Measurements from ENCODE around the gene CYTL1.

Gene CYTL1

GRCh38 chr4:4981427-4981826 lies 37.8 kb downstream of the CYTL1 start:
- TF ChIP-seq EZH2phosphoT487 (IDR thresholded peaks at IDR 0.05; ENCODE audit: low read depth) (no peak), CTCF (IDR thresholded peaks at IDR 0.05; ENCODE audit: low read depth, low read length) (no peak)
- Histone ChIP-seq H3K9me3 (ENCODE audit: insufficient read depth, low read length) (no peaks in the 10 kb centered on the region), H3K4me1 (ENCODE audit: low read length) (no peaks in the 10 kb centered on the region), H3K27ac (ENCODE audit: low read length) (no peak overlapping the region), H3K9ac (ENCODE audit: low read length) (no peak overlapping the region), H3K36me3 (replicated peaks; ENCODE audit: low read depth, low read length) (no peaks in the 10 kb centered on the region), H2AFZ (ENCODE audit: low read depth, low read length) (no peak overlapping the region), H3K4me2 (ENCODE audit: low read length) (no peak overlapping the region), H4K20me1 (ENCODE audit: insufficient read depth, low read length) (no peaks in the 10 kb centered on the region), H3K4me3 (ENCODE audit: low read length) (no peak overlapping the region), H3K79me2 (ENCODE audit: low read length) (no peaks in the 10 kb centered on the region), H3K27me3 (ENCODE audit: low read depth, low read length) (0 out of 2 replicates have a peak, but pooled peaks cover 5% of the 10 kb centered on the region)

GRCh38 chr4:4980621-4981230 lies 38.5 kb downstream of the CYTL1 start:
- Histone ChIP-seq H3K4me2 (ENCODE audit: low read length) (no peak overlapping the region), H4K20me1 (ENCODE audit: insufficient read depth, low read length) (no peaks in the 10 kb centered on the region), H3K4me3 (ENCODE audit: low read length) (no peak overlapping the region), H3K36me3 (replicated peaks; ENCODE audit: low read depth, low read length) (no peaks in the 10 kb centered on the region), H3K9me3 (ENCODE audit: insufficient read depth, low read length) (no peaks in the 10 kb centered on the region), H2AFZ (ENCODE audit: low read depth, low read length) (no peak overlapping the region), H3K79me2 (ENCODE audit: low read length) (no peaks in the 10 kb centered on the region), H3K9ac (ENCODE audit: low read length) (no peak overlapping the region), H3K27ac (ENCODE audit: low read length) (no peak overlapping the region), H3K4me1 (ENCODE audit: low read length) (no peaks in the 10 kb centered on the region), H3K27me3 (ENCODE audit: low read depth, low read length) (0 out of 2 replicates have a peak, but pooled peaks cover 5% of the 10 kb centered on the region)
- TF ChIP-seq EZH2phosphoT487 (IDR thresholded peaks at IDR 0.05; ENCODE audit: low read depth) (no peak), CTCF (IDR thresholded peaks at IDR 0.05; ENCODE audit: low read depth, low read length) (no peak)

- no peak for TF ChIP-seq EZH2phosphoT487 (IDR thresholded peaks at IDR 0.05; ENCODE audit: low read depth)
- no peak for TF ChIP-seq CTCF (IDR thresholded peaks at IDR 0.05; ENCODE audit: low read depth, low read length)
- Histone ChIP-seq H2AFZ (ENCODE audit: low read depth, low read length) (no peak overlapping the region), H4K20me1 (ENCODE audit: insufficient read depth, low read length) (no peaks in the 10 kb centered on the region), H3K79me2 (ENCODE audit: low read length) (no peaks in the 10 kb centered on the region), H3K4me1 (ENCODE audit: low read length) (no peaks in the 10 kb centered on the region), H3K9me3 (ENCODE audit: insufficient read depth, low read length) (0 out of 2 replicates have a peak, but pooled peaks cover 4% of the 10 kb centered on the region), H3K27ac (ENCODE audit: low read length) (no peak overlapping the region), H3K9ac (ENCODE audit: low read length) (no peak overlapping the region), H3K4me2 (ENCODE audit: low read length) (no peak overlapping the region), H3K27me3 (ENCODE audit: low read depth, low read length) (0 out of 2 replicates have a peak, but pooled peaks cover 5% of the 10 kb centered on the region), H3K36me3 (replicated peaks; ENCODE audit: low read depth, low read length) (no peaks in the 10 kb centered on the region), H3K4me3 (ENCODE audit: low read length) (no peak overlapping the region)
Observed at GRCh38 chr4:4979971-4980370, 39.3 kb downstream of the CYTL1 start.

GRCh38 chr4:4974727-4975126 lies 44.5 kb downstream of the CYTL1 start:
- Histone ChIP-seq H3K27me3 (ENCODE audit: low read depth, low read length) (peaks cover 6% of the 10 kb centered on the region; the same call in 1 of the 2 replicates), H3K4me3 (ENCODE audit: low read length) (no peak overlapping the region), H4K20me1 (ENCODE audit: insufficient read depth, low read length) (no peaks in the 10 kb centered on the region), H3K4me2 (ENCODE audit: low read length) (no peak overlapping the region), H3K27ac (ENCODE audit: low read length) (no peak overlapping the region), H2AFZ (ENCODE audit: low read depth, low read length) (no peak overlapping the region), H3K79me2 (ENCODE audit: low read length) (no peaks in the 10 kb centered on the region), H3K9me3 (ENCODE audit: insufficient read depth, low read length) (0 out of 2 replicates have a peak, but pooled peaks cover 10% of the 10 kb centered on the region), H3K9ac (ENCODE audit: low read length) (no peak overlapping the region), H3K4me1 (ENCODE audit: low read length) (no peaks in the 10 kb centered on the region), H3K36me3 (replicated peaks; ENCODE audit: low read depth, low read length) (no peaks in the 10 kb centered on the region)
- TF ChIP-seq CTCF (IDR thresholded peaks at IDR 0.05; ENCODE audit: low read depth, low read length) (no peak), EZH2phosphoT487 (IDR thresholded peaks at IDR 0.05; ENCODE audit: low read depth) (no peak)

All from OCI-LY3 (cell line).